Measurements from ENCODE around the gene FCMR.

FCMR gene

DNA sequence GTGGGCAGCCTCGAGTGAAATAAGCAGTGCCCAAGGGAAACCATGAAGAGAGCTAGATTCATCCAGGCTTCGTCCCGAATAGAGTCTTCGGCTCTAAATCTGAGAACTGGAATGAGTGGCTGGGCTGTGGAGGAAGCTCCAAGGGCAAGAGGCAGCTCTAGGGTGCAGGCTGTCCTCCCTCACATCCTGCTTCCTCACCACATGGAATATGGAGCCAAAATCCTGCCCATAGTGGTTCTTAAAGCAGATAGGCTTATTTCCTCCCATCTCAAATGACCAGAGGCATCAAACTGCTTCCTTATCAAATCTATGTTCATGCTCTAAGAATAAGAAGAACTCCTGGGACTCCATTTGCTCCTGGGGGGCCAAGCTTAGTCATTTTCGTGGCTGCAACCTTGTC is 22.0 kb downstream of the FCMR start:
- DNase-seq (ENCODE audit: low read depth in 2 of 2) = no peak

DNA sequence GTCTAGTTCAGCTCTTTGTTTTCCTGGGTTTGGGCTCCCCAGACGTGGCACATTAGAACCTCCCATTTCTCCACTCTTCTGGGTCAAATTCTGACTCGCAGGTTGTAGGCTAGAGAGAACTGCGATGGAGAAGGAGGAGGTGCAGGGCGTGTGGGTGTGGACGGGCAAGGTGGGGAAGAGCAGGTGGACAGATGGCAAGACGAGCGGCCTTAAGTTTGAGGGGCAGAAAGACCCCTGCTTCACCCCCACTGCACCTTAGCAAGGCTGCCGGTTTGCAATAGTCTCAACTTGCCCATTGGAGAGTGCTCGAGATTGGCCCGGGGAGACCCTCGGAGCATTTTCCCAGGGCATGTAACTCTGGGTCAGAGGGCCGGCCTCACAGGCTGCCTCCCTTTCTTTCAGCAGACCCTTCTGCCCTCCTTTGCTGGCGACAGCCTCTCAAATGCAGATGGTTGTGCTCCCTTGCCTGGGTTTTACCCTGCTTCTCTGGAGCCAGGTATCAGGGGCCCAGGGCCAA is 22.8 kb downstream of the FCMR start:
- no peak for DNase-seq (ENCODE audit: low read depth in 2 of 2)

DNA sequence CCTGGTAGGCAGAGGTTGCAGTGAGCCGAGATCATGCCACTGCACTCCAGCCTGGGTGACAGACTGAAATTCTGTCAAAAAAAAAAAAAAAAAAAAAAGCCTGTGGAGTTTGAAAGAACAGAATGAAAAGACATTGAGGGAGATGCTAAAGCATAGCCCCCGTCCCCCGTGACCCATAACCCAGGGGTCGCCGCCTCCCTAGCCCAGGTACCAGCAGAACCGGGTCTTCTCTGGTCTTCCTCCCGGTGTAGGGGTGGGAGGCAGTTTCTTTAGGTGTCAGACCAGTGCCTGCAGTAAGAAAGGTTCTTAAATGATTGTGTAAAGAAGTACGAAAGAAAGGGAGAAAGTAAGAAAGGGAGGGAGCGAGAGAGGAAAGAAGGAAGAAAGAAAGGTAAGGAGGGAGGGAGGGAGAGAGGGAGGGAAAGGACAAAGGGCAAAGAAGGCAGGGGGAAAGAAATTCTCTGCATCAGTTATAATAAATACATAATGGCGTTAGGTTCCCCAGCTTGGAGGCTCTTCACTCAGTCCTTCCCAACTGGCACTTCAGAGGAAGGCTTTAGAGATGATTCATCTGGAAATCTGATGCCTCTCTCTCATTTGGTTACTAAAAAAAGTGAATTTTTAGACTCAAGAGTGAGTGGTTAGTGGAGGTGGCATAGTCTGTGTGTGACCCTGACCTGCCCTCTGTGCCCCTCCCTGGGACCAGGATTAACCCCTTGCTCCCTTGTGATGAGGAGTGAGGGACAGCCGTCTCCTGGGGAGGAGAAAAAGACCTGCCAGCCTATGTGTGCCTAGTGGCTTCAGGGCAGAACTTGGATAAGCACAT is 23.4 kb downstream of the FCMR start:
- no peak for DNase-seq (ENCODE audit: low read depth in 2 of 2)

DNA sequence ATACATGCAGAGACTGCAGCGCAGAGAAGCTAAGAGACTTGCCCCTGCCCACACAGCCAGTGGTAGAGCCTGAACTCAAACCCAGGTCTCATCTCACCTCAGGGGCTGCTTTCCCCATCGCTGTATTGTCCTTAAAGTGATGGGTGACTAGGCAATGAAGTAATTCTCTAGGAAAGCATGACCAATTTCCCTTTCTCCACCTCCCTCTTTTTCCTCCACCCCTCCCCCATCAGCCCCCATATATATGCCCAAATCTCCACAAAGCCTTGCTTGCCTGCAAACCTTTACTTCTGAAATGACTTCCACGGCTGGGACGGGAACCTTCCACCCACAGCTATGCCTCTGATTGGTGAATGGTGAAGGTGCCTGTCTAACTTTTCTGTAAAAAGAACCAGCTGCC is 24.6 kb downstream of the FCMR start, which contains the start of gene IL24:
IL24 (plus strand) TSS at position 269 of the 400 bp plus-strand sequence. CDS start 390 bp downstream, outside the sequence.
- peak; percentile 58 to 71 for DNase-seq (ENCODE audit: low read depth in 2 of 2)

DNA sequence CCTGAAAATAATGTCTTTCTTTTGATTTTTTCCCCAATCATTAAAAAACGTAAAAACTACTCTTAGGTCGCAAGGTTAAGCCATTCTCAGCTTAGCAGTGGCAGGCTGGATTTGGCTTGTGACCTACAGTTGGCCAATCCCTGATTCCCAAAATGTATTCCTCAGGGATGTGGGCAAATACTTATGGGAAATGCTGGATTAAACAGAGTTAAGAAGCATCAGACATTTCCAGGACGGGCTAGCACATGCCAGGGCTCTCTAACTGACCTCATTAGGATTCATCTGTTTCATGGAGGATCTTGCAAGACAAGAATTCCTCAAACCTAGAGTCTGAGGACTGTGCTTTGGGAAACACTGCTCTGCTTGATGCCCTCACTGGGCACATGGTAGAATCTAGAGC is 25.5 kb downstream of the FCMR start:
- DNase-seq (ENCODE audit: low read depth in 2 of 2) = no peak

DNA sequence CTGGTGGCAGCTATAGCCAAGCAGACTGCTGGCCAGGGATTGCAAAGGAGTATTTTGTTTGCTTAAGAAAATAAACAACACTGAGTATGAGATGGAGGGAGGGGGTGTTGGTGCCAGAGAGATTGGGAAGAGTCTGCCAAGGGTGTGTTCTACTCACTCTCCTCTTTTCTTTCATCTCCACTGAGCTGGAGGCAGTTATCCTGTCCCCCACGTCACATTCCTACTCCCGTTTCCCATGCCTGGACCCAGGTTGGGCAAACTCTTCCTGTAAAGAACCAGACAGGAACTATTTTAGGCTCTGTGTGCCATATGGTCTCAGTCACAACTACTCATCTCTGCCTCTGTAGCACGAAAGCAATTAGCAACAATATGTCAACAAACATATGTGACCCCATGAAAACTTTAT is 25.9 kb downstream of the FCMR start:
- DNase-seq (ENCODE audit: low read depth in 2 of 2) = no peak

DNA sequence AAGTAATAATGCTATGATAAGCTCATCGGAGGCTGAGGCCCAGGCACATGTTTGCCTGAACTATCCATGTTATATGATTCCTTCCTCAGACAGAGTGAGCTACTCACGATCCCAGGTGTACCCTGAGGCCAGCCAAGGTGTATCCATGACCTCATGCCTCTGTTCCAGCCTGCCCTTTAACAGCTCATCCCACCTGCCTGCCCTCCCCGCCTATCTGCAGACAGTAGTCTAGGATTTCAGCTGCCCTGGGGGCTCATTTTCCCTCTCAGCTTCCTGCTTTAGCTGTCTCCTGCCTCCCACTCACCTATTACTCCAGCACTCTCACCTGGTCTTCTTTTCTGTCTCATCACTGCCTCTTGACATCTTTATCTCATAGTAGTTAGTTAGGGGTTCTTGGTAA is 26.4 kb downstream of the FCMR start:
- DNase-seq (ENCODE audit: low read depth in 2 of 2) = no peak

DNA sequence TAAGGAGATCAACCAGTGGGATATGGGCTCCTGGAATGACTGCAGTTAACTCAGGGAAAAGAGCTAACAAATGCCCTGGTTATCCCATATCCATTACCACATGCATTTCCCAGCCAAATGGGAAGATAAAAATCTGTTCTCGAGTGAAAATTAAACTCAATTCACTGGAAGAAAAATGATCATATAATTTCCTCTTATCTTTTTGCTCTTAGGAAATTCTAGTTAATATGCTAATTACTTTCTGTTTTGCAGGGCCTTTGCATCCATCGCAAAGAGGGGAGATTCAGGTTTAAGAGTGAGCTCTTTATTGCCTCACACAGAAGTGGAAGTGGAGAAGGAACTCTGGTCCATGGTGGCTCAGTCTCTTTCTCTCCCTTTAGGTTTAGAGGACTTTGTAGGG is 28.4 kb downstream of the FCMR start:
- DNase-seq (ENCODE audit: low read depth in 2 of 2) = no peak

DNA sequence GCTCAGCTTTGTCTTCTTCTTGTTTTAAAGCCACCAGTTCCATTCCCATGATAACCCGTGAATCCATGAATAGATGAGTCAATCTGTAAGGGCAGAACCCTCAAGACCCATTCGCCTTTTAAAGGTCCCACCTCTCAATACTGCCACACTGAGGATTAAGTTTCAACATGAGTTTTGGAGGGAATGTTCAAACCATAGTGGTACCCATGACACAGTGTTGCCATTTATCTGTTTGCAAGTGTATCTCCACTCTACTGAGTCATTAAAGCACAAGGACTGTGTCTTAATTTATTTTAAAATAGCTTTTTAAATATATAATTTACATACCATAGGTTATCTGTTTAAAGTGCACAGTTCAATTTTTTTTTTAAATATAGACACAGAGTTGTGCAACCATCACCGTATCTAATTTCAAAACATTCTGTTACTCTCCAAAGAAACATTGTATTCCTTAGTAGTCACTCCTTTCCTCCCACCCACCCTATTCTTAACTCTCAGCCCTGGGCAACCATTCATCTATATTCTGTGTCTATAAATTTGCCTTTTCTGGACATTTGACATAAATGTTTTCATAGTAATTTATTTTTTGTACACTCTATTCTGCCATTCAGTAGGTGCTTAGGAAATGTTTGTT is 29.3 kb downstream of the FCMR start:
- no peak for DNase-seq (ENCODE audit: low read depth in 2 of 2)

DNA sequence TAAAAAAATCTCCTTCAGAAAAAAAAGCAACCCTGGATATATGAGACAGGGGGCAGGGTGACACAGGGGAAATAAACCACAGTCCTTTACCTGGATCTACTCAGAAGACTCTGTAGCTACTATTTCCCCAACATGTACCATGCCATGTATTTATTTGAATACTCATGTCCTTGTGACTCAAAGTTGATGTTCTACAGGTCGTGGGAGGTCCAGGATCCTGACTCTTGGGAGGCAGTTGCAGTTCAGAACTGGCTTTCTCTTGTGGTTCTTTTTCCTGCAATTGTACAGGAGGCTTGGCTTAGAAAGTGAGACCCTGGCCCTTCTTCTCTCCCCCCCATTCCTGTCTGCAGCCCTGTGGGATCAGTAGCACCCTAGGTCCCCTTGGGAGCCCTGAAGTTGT is 30.3 kb downstream of the FCMR start:
- DNase-seq (ENCODE audit: low read depth in 2 of 2) = no peak

DNA sequence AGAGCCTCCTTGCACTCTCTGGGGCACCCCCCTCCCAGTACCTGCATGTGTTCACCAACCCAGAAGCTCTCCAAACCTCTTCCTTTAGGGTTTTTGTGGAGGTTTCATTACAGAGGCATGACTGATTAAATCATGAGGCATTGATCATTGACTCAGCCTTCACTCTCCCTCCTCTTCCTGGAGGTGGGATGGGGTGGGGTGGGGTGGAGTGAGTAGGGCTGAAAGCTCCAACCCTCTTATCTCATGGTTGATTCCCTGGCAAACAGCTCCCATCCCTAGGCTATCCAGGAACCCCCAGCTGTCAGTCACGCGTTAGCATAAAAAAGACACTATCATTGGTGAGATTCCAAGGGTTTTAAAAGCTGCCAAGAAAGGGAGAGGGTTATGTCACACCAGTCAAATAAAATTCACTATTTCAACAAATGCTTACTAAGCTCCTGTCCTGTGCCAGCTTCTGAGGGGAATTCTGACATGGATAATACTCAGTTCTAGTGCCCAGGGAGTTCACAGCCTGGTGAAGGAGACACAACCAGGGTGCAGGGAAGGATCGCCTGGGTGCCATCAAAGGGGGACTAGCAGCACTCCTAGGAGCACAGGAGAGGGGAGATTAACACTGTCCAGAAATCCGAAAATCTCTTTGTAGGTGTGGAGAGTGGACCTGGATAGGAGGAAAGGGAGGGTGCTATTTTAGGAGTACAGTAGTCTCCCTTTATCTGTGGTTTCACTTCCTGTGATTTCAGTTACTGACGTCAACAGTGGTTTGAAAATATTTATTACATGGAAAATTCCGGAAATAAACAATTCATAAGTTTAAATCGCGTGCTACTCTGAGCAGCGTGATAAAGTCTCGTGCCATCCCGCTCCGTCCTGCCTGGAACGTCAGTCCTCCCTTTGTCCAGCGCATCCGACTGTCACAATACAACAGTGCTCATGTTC is 31.3 kb downstream of the FCMR start:
- no peak for DNase-seq (ENCODE audit: low read depth in 2 of 2)

DNA sequence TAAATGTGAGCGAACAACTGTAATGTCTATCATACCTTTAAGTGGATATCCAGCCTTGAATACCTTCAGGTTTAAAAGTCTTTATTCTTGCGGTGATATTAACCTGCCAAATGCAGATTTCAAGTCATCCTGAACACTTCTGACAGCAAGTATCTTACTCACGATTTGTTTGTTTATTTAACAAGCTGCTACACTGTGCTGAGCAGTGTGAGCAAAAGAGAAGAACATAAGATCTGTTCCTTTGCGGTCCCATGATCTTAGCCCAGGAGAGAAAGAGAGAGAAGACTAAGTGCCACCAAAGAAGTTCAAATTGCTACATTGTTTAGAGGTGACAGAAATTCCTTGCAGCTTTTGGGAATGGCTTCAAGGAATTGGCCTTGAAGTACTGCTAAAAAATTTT is 34.0 kb downstream of the FCMR start:
- DNase-seq (ENCODE audit: low read depth in 2 of 2) = no peak

DNA sequence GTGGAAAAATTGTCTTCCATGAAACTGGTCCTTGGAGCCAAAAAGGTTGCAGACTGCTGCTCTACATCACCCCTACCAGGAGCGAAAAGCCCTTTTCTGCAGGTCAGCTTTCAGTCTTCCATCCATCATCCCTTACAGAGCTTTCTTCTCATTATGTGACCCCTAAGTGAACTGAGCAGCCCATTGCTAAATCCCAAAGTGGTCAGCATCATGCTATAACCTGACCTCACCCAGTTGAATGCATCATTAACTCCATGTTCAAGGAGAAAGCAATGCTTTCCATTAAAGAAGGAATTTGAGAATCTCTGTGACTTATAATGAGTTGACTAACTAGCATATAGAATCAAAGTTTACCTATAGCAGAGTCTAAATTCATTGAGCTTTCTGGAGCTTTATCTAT is 34.9 kb downstream of the FCMR start:
- DNase-seq (ENCODE audit: low read depth in 2 of 2) = no peak

DNA sequence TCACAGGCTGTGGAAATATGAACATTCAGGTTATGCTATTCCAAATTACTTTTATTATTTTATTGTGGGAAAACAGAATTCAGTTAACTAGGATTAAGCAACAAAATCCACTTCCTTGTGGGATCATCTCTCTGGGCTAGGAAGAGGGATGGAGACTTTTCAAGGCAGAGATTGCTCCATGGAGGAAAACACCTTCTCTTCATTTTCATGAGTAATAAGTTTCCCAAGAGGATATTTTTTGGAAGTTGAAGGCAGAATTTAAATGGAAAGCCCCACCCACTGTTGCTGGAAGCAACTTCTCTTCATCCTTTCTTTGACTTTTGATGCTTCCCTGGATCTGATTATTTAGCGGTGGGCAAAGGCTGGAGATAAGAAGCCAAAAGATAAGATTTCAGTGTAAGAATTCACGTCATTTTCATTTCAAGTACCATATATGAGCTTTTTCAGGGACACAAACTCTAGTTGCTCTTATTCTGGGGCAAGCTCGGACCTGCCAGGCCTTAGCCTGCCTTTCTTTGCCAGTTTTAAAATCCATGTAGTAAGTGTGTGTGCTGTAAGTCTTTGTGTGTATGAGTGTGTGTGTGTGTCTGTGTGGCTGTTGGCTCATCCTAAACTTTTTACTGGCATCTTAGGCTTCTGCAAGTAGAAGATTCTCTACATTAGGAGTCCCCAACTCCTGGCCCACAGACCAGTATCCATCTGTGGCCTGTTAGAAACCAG is 36.2 kb downstream of the FCMR start:
- DNase-seq (ENCODE audit: low read depth in 2 of 2) = no peak

DNA sequence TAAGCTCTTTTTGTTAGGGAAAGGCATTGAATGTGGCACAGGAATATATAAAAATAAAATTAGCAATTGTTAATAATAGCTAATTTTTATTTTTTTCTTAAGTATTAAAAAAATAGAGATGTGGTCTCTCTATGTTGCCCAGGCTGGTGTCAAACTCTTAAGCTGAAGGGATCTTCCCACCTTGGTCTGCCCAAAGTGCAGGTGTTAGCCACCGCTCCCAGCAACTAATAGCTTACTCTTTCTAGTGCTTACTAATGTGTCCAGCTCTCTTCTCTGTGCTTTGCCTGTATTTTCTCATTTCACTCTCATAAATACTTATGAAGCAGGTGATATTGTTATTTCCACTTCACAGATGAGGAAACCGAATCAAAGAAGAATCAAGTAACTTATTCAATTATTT is 37.9 kb downstream of the FCMR start:
- DNase-seq (ENCODE audit: low read depth in 2 of 2) = no peak

DNA sequence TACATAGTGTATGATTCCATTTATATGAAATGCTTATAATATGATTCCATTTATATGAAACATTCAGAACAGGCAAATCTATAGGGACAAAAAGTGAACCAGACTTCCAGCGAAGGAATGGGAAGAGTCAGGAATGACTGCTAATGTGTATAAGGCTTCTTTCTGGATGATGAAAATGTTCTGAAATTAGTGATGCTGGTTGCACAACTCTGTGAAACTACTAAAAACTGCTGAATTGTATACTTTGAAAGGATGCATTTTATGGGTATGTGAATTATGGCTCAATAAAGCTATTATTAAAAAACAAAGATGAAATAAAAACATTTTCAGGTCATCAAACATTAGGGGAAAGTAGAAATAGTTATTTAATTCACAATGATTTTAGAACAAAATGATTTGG is 38.6 kb downstream of the FCMR start:
- DNase-seq (ENCODE audit: low read depth in 2 of 2) = no peak

DNA sequence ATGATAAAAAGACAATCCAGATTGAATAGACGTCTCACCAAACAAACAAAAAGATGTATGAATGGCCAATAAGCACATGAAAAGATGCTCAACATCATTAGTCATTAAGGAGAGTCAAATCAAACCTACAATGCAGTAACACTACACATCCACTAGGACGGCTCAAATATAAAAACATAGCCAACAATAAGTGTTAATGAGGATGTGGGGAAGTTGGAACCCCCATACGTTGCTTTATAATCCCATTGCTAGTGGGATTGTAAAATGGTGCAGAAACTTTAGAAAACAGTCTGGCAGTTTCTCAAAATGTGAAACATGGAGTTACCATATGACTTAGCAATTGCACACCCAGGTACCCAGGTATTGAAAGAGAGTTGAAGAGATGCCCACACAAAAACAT is 39.2 kb downstream of the FCMR start:
- DNase-seq (ENCODE audit: low read depth in 2 of 2) = no peak

DNA sequence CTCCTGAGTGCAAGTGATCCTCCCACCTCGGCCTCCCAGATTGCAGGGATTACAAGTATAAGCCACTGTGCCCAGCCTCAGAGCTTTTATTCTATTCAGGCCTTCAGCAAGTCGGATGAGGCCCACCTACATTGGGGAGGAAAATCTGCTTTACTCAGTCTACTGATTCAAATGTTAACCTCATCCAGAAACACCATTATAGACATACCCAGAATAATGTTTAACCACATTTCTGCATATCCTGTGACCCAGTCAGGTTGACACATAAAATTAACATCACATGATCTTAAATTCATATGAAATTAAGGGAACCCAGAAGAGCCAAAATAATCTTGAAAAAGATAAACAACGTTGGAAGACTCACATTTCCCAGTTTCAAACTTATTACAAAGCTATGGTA is 41.4 kb downstream of the FCMR start:
- DNase-seq (ENCODE audit: low read depth in 2 of 2) = no peak

DNA sequence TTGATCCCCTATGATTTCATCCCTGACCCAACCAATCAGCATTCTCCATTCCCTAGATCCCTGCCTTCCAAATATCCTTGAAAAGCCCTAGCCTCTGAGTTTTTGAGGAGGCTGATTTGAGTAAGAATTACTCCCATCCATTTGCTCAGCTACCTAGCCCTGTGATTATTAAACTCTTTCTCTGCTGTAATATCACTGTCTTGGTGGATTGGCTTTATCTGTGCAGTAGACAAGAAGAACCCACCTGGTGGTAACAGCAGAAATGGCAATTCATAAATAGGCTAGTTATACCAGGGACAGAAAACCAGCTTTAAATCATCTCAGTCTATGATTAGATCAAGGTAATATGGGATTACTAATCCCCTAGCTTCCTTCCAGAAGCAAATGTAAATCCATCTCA is 43.3 kb downstream of the FCMR start:
- DNase-seq (ENCODE audit: low read depth in 2 of 2) = no peak

DNA sequence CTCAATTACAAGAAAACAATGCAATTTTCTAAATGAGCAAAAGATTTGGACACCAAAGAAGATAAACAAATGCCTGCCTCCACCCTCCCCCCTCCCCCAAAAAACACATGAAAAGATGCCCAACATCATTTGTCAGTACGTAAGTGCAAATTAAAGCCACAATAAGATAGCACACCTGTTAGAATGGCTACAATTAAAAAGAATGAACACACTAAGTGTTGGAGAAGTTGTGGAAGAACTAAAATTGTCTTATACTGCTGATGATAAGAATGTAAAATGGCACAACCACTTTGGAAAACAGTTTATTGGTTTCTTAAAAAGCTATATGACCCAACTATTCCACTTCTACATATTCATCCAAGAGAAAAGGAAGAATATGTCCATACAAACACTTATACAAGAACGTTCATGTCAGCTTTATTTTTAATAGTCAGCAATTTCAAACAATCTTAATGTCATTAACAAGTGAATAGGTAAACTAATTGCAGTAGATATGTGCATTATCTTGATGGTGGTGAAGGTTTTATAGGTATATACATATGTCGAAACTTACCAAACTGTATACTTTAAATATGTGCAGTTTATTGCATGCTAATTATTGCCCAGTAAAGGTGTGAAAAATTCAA is 45.9 kb downstream of the FCMR start:
- DNase-seq (ENCODE audit: low read depth in 2 of 2) = no peak

DNA sequence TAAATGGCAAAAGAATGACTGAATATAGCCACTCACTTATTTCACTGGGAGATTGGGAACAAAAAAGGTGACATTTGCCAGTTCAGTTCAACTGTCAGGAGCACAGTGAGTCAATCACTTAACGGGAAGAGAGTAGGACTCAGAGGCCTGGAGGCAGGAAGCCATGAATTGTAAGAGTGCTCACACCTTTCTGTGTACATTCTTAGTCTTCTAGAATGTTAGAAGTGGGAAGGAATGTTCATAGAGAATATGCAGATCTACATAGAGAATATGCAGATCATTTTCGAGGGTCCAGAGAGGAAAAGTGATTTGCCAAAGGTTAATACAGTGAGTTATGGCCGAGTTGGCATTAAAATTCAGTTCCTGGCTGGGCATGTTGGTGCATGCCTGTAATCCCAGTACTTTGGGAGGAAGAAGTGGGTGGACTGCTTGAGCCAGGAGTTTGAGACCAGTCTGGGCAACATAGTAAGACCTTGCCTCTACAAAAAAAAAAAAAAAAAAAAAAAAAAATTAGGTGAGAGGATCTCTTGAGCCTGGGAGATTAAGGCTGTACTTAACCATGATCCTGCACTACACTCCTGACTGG is 48.0 kb downstream of the FCMR start:
- no peak for DNase-seq (ENCODE audit: low read depth in 2 of 2)
